Stimulated activated CD8-positive, alpha-beta memory T cell treated with anti-CD3 and anti-CD28 coated beads, Interleukin-7, amount 100 ng/mL, for 4 hours (primary cell): ENCODE measurements around the gene SPTSSA.
"Not testable (repeated sequence)": the region's sequence is repeated elsewhere in the genome, so short reads cannot be mapped to it uniquely, and the experiment has no call there.

Experiments used
- DNase-seq, 2 donors: peaks; one replicate each; pipeline ENCODE4 v3.0.0-alpha.2; 2020; ENCODE audit warnings: low read depth in 2 of 2

SPTSSA gene

DNA sequence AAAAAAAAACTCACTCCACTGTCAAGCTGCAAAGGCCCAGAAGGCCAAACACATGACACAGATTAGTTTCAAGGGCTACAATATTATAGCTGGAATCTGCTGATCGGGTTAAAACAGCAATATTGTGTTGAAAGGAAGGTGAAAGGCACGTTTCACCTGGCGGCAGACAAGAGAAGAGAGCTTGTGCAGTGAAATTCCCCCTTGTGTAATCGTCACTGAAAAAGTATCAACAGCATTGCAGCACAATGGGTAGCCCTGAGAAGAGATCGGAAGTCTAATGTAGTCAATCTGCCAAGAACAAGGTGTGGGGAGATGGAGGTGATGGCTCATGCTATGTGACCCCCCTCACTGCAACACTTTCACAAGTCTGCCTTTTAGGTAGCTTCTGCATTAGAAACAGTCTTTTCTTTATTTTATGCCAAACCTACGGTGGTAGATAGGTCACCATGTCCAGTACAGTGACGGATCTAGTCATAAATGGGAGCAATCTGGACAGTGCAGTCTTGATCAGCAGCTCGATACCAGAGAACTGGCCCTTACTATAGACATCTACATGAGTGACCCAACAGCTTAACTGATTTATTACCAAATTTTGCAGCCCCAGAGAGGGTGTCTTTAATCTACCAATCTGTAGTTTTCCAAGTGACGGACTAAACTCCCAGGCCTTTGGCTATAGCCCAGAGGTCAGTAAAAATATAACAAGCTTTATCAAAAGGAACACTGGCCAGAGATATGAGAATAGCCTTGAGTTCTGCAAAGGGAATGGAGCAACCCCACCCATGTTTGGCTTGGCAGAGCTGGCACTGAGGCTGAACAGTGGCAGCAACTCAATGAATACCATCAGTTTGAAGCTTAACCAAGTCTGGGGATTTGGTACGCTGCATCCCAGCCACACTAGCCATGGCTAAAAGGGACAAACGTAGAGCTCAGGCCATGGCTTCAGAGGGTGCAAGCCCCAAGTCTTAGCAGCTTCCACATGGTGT lies 35.4 kb downstream of the SPTSSA start:
- DNase-seq = no peak

DNA sequence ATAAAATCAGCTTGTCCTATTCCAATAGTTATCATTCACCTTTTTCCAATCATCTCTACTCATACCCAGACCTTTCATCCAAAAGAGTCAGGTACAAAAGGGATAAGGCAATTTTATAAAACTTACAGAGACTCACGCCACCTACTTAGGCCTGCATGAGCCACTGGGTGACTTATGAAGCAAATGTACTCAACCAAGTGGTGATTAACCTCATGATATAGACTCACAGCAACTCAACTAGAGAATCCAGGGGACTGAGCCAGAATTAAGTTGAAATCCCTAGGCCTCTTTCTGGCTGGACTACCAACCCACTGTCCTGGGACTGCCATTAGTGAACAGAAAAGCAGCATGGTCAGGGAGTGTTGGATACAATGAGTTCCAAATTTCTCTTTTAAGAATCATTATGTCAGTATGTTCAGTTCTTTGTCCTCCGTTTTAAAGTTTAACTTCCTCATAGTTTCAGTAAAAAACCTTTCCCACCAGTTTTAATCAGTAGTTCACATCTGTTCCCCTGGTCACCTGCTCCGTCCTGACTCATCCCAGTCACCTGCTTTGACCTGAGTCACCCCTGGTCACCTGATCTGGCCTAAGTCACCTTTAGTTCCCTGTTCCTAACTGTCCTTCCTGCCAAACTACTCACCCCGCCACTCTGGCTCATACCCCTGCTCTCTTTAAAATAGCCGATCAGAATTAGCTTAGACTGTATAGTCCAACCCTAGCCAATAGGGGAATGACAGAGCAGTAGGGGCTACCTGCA lies 36.8 kb downstream of the SPTSSA start:
- DNase-seq = no peak

DNA sequence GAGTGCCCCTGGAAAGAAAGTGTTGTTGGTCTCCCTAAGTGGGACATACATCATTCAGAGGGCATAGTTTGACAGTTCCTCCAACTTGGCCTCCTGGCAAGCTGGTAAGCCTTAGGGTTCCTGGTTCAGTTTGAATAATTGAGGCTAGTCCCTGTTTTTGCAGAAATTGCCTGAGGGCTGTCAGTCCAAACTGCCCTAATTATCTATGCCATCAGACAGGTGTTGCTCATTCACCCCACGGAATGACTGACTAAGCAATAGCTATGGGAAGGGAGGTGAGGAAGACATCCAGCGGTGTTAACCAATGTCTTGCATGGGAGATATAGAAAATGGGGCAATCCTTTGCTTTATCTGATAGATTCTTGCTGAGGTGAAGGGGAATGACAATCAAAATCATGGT lies 37.6 kb downstream of the SPTSSA start:
- DNase-seq = no peak

DNA sequence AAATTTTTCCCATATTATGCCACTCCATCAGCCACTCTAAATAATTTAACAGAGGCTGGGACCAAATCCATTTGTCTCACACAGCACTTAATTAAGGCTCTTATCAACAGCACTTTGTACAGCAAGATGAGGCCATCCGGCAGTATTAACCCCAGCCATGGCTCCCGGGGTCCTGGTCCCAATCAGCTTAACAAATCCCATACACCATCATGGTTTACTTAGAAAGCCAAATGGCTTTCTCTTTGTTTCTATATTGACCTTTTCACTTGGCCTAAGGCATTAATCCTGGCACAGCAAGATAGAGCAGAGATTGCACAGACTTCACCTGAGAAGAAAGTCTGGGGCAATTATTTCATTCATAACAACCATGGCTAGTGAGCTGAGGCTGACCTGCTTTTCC lies 38.6 kb downstream of the SPTSSA start:
- DNase-seq = no peak

DNA sequence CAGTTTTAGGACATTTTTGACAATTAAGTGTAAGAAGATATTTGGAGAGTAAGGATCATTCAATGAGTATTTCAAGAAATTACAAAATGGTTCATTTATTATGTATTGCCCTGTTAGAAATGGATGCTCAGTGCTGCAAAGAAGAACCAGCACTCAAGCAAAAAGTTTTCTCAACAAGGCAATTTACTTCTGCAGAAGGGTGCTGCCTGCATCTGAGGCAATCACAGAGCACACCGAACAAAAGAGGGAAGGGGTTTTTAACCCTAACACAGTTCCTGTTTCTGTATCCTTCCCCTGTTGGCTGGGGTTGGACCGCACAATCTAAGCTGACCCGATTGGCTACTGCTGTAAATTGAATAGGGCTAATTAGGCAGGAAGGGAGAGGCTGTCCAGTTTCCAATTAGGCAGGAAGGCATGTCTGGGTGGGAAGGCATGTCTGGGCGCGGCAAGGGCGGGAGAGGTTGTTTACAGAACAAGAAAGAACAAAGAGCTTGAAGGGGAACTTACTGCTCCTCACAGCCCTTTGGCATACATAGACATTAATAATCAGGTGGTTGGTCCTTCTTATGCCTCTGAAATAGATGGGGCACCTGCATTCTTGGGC lies 41.4 kb downstream of the SPTSSA start:
- DNase-seq = no peak

DNA sequence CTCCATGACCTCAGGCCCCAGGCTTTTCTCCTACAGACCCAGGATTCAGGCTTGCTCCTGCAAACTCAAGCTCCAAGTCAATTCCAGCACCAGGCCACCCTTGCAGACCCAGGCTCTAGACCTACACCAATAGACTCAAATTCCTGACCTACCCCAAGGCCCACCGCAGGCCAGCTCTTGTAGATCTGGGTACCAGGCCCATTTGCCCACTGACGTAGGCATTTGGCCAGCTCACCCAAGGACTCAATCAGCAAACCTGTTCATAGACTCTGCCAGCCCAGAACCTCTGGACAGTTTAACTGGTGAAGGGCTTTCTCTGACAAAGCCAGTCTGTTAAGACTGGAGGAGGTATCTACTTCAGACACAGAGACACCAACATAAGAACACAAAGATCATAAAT lies 52.3 kb downstream of the SPTSSA start:
- no peak for DNase-seq

DNA sequence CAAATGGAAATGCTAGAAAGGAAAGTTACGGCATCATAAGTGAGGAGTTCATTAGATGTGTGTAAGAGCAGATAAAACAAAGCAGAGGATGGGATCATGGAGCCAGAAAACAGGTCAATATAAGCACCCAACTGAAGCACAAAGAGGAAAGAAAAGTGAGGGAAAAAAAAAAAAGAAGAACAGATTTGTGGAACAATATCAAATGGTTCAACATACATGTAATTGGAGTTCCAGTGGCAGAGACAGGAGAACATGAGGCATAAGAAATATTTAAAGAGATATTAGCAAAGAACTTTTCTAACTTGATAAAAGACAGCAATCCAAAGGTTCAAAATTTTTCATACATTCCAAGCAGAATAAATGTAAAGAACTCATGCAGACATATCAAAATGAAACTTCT lies 54.1 kb downstream of the SPTSSA start:
- no peak for DNase-seq

DNA sequence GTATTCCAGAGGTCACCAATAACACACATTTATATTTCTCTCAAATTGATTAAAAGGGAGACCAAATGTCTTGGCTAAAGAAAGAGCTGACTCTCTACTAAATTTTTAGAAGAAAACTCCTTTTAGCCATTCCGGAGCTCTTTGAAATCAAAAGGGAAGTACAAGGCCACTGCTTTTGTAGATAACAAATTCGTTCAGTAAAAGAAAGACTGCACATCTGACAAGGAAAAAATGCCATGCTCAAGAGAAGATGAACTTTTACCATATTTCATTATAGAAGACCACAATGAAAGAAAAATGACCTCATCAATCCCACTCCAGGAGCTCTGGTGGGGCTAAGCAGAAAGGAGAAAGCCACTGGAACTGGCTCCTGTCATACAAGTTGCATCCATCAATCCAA lies 57.6 kb downstream of the SPTSSA start:
- no peak for DNase-seq

DNA sequence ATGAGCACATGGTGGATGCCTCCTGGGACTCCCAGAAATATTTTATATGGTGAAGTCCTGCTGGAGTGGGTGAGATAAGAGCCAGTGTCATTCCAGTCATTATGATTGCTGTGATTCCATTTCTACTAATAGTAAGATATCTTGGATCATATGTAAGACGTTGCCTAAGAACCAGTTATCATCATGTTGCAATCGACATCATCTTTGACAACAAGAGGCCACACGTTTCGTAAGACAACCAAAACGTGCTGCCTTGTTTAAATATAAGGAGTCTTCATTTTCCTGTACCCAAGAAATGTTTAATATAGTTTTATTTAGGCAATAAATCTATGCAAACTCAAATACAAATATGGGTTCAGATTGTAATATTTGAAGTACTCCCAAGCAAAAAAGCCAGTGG lies 58.4 kb downstream of the SPTSSA start:
- DNase-seq = no peak

DNA sequence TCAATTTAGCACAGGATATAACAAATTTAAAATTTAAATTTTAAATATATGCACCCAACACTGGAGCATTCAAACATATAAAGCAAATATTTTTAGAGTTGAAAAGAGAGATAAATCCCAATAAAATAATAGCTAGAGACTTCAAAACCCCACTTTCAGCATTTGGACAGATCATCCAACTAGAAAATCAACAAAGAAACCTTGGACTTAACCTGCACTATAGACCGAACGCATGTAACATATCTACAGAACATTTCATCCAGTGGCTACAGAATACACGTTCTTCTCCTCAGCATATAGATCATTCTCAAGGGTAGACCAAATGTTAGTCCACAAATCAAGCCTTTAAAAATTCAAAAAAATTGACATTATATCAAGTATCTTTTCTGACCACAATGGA lies 64.0 kb downstream of the SPTSSA start:
- no peak for DNase-seq

DNA sequence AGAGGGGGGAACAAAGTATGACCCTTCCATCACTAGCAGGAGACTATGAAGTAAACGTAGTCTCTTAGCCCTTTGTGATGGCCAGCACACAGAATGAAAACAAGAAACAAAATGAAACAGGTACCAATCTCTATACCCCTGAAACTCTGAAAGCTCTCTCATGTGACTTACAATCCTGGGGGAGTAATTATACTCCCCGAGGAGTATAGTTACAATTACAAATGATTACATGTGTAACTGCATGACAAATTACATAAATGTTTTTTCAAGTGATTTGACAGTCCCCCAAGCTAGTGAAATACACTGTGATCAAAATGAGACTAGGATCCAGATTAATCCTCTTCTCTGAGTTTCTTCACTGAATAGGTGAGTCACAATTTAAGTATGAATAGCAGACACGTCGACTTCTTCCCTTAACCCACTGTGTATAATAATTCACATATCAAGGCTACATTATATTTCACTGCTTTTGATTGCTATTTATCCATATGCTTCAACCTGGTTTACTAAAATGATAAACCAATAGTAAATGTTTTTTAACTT lies 74.0 kb downstream of the SPTSSA start:
- no peak for DNase-seq

DNA sequence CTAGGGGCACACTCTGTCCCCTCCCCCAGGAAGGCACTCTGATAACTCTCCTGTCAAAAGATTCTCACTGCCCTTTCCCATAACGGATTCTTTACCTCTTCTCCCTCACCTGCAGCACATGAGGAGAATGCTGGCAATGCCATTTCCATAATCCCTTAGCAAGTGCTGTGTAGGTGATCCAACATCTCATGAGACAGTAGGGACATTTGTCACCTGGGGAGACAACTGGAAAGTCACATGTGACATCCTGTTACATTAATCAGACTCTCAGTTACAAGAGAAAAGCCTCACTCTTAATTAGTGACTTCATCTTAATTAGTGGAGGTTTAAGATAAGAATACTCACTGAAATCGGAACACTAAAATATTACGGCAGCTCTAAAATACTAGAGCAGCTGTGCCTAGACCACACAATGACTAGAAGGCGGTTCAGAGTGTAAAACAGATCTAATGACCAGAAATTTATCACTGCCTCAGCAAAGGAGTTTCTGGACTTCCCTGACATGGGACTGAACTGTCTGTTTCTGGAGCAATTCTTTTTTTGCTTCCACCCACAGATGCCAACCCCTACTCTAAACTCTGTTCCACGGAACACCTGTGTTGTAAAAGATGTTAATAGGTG lies 75.1 kb downstream of the SPTSSA start:
- no peak for DNase-seq

DNA sequence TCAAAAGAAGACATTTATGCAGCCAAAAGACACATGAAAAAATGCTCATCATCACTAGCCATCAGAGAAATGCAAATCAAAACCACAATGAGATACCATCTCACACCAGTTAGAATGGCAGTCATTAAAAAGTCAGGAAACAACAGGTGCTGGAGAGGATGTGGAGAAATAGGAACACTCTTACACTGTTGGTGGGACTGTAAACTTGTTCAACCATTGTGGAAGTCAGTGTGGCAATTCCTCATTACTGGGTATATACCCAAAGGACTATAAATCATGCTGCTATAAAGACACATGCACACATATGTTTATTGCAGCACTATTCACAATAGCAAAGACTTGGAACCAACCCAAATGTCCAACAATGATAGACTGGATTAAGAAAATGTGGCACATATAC lies 76.2 kb downstream of the SPTSSA start:
- not testable (repeated sequence) for DNase-seq

DNA sequence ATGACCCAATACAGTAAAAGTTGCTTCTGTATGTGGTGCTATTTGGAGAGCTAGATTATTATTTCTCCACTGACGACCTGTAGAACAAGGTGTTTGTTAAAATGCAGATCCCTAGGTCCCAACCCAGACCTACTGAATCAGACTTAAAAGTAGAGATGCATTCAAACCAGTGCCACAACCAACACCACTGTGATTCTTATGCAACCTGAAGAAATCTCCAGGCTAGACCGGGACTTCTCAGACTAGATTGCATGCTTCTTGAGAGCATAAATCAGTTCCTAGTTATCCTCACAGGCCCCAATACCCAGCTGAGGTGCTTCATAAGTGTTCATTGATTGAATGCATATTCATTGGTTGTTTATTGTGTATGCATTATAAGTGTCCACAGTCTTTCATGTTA lies 78.2 kb downstream of the SPTSSA start:
- no peak for DNase-seq
